ENCODE data around the gene FOSL1. TPM values are rescaled to one million over a fixed set of nuclear protein-coding genes. Genes with fewer than 3 reads are reported as not detected.
A peak's percentile ranks its signal among the peaks of the same experiment; 100 is the strongest.

Gene FOSL1
- total RNA-seq, 1 donor from 2014 or later = 2.6 TPM

GRCh38 chr11:65915821-65916251 is 15.6 kb upstream of the FOSL1 start:
- Histone ChIP-seq H3K27me3 (ENCODE audit: control insufficient read depth, insufficient read depth, low read length) (no peaks in the 10 kb centered on the region), H3K36me3 (ENCODE audit: control insufficient read depth, insufficient read depth, low read length) (peaks cover 7% of the 10 kb centered on the region), H3K4me3 (ENCODE audit: low read depth, low read length) (no peak overlapping the region)
- no peak for TF ChIP-seq CTCF (IDR thresholded peaks at IDR 0.05; ENCODE audit: insufficient read depth, low read length, severe bottlenecking)
- FAIRE-seq = peak; percentile 60
- peak; percentile 95 for DNase-seq (ENCODE audit: low read depth)

- H3K4me3 ChIP-seq (ENCODE audit: low read depth, low read length) = no peak overlapping the region
- DNase-seq (ENCODE audit: low read depth) = no peak
- no peak for FAIRE-seq
- H3K36me3 ChIP-seq (ENCODE audit: control insufficient read depth, insufficient read depth, low read length) = peaks cover 2% of the 10 kb centered on the region
- no peak for TF ChIP-seq CTCF (IDR thresholded peaks at IDR 0.05; ENCODE audit: insufficient read depth, low read length, severe bottlenecking)
- H3K27me3 ChIP-seq (ENCODE audit: control insufficient read depth, insufficient read depth, low read length) = no peaks in the 10 kb centered on the region
These were observed 15.1 kb upstream of the FOSL1 start for GRCh38 chr11:65915101-65915820.

- no peak for TF ChIP-seq CTCF (IDR thresholded peaks at IDR 0.05; ENCODE audit: insufficient read depth, low read length, severe bottlenecking)
- FAIRE-seq (no peak), DNase-seq (ENCODE audit: low read depth) (peak; percentile 91)
- Histone ChIP-seq H3K36me3 (ENCODE audit: control insufficient read depth, insufficient read depth, low read length) (peaks cover 2% of the 10 kb centered on the region), H3K4me3 (ENCODE audit: low read depth, low read length) (no peak overlapping the region), H3K27me3 (ENCODE audit: control insufficient read depth, insufficient read depth, low read length) (no peaks in the 10 kb centered on the region)
These were observed 12.7 kb upstream of the FOSL1 start for GRCh38 chr11:65912845-65913244.

- Histone ChIP-seq H3K27me3 (ENCODE audit: control insufficient read depth, insufficient read depth, low read length) (no peaks in the 10 kb centered on the region), H3K36me3 (ENCODE audit: control insufficient read depth, insufficient read depth, low read length) (no peaks in the 10 kb centered on the region), H3K4me3 (ENCODE audit: low read depth, low read length) (no peak overlapping the region)
- no peak for FAIRE-seq
- DNase-seq (ENCODE audit: low read depth) = peak; percentile 79
- TF ChIP-seq CTCF (IDR thresholded peaks at IDR 0.05; ENCODE audit: insufficient read depth, low read length, severe bottlenecking) = peak; percentile 35
These were observed 11.7 kb upstream of the FOSL1 start for GRCh38 chr11:65911682-65912568.

GRCh38 chr11:65907878-65908277 is 7.7 kb upstream of the FOSL1 start:
- TF ChIP-seq CTCF (IDR thresholded peaks at IDR 0.05; ENCODE audit: insufficient read depth, low read length, severe bottlenecking) = no peak
- Histone ChIP-seq H3K4me3 (ENCODE audit: low read depth, low read length) (no peak overlapping the region), H3K27me3 (ENCODE audit: control insufficient read depth, insufficient read depth, low read length) (no peaks in the 10 kb centered on the region), H3K36me3 (ENCODE audit: control insufficient read depth, insufficient read depth, low read length) (no peaks in the 10 kb centered on the region)
- DNase-seq (ENCODE audit: low read depth) (no peak), FAIRE-seq (no peak)

Measured in bronchial epithelial cell (primary cell).